ENCODE results near the gene NR2F6. TPM values are rescaled to one million over a fixed set of nuclear protein-coding genes. Genes with fewer than 3 reads are reported as not detected.

NR2F6 gene
- total and polyA plus RNA-seq, 2 donors (not counting 1 experiment from before 2014, with no cell fraction given): 2.0 to 4.9 TPM

GRCh38 chr19:17266589-17266974, 20.9 kb upstream of the NR2F6 start:
- Histone ChIP-seq H3K27me3 (replicated peaks in 1 of 4; ENCODE audit: control extremely low read depth in 1 of 4, control insufficient read depth in 3 of 4, insufficient read depth in 4 of 4, low read length in 3 of 4) (no peaks in the 10 kb centered on the region), H3K27ac (ENCODE audit: low read length in 2 of 2) (peak overlapping the region; percentile 56 to 66), H3K79me2 (ENCODE audit: control insufficient read depth, insufficient read depth, low read length) (peaks cover 17% of the 10 kb centered on the region), H3K4me2 (replicated peaks; ENCODE audit: low read depth, low read length, poor library complexity, severe bottlenecking) (peak overlapping the region; percentile 85), H3K4me1 (ENCODE audit: control insufficient read depth in 2 of 2, insufficient read depth in 2 of 2, low read length in 2 of 2) (peaks cover 6 to 24% of the 10 kb centered on the region in 2 donors), H3K9me3 (ENCODE audit: control extremely low read depth in 1 of 3, control insufficient read depth in 2 of 3, insufficient read depth in 1 of 3, low read length in 2 of 3) (no peaks in the 10 kb centered on the region), H3K4me3 (ENCODE audit: control extremely low read depth in 1 of 5, extremely low read depth in 1 of 5, insufficient read depth in 1 of 5, low read depth in 2 of 5, low read length in 4 of 5) (peak overlapping the region; percentile 21 to 95 (median 51)), H3K9ac (ENCODE audit: low read length) (peak overlapping the region; percentile 54), H3K36me3 (replicated peaks in 1 of 2; ENCODE audit: control extremely low read depth in 1 of 2, control insufficient read depth in 1 of 2, extremely low read depth in 1 of 2, insufficient read depth in 2 of 2, low read length in 1 of 2) (peaks cover 0 to 14% of the 10 kb centered on the region in 2 experiments), H4K20me1 (ENCODE audit: control insufficient read depth, insufficient read depth, low read length, poor library complexity, severe bottlenecking) (no peaks in the 10 kb centered on the region), H2AFZ (ENCODE audit: insufficient read depth, low read depth, low read length, poor library complexity, severe bottlenecking) (peak overlapping the region; percentile 42)
- CTCF ChIA-PET: interaction anchor here (0.6 to 4.9 kb wide), 16 partner anchors 8 to 1632 kb away, joined by 3 to 52 read pairs (median 4); partner anchors contain the start of genes ABHD8, ANKLE1, HAUS8 and MRPL34
- Mint-ChIP-seq H3K27ac (peak overlapping the region; percentile 86), H3K9me3 (ENCODE audit: insufficient read depth) (no peaks in the 10 kb centered on the region), H3K27me3 (no peaks in the 10 kb centered on the region), H3K4me1 (peaks cover 18% of the 10 kb centered on the region), H3K4me3 (peak overlapping the region; percentile 84)
- WGBS (ENCODE audit: insufficient coverage): 0% methylated on average over 3 of the region's 12 CpGs
- TF ChIP-seq CTCF (IDR thresholded peaks at IDR 0.05) (no peak), EZH2 (IDR thresholded peaks at IDR 0.05; ENCODE audit: borderline replicate concordance, insufficient read depth, low read depth, low read length, poor library complexity, severe bottlenecking) (no peak)
- no peak for DNase-seq
- POLR2A ChIA-PET: interaction anchor here (0.5 to 1.9 kb wide), 13 partner anchors 9 to 1965 kb away, joined by 3 to 12 read pairs (median 5); partner anchors contain the start of genes DDA1, MRPL34, OCEL1 and USE1
- intact Hi-C loops (cut with micrococcal nuclease): loop anchor here (2.0 kb wide), 1 partner anchor 202 kb away; no protein-coding TSS in a partner anchor
- no peak for ATAC-seq (ENCODE audit: low read depth)

GRCh38 chr19:17266026-17266425, 20.3 kb upstream of the NR2F6 start:
- peaks cover 6 to 25% of the 10 kb centered on the region in 2 donors for H3K4me1 ChIP-seq (ENCODE audit: control insufficient read depth in 2 of 2, insufficient read depth in 2 of 2, low read length in 2 of 2)
- H3K4me2 ChIP-seq (replicated peaks; ENCODE audit: low read depth, low read length, poor library complexity, severe bottlenecking): peak overlapping the region; percentile 85
- ATAC-seq (ENCODE audit: low read depth) (no peak), DNase-seq (no peak)
- no peaks in the 10 kb centered on the region for H4K20me1 ChIP-seq (ENCODE audit: control insufficient read depth, insufficient read depth, low read length, poor library complexity, severe bottlenecking)
- peak overlapping the region; percentile 42 for H2AFZ ChIP-seq (ENCODE audit: insufficient read depth, low read depth, low read length, poor library complexity, severe bottlenecking)
- ChIA-PET CTCF (interaction anchor here (0.8 to 4.9 kb wide), 9 partner anchors 11 to 551 kb away, joined by 3 to 52 read pairs (median 4); partner anchors contain the start of genes ANKLE1, HAUS8 and MYO9B), POLR2A (interaction anchor here (0.5 to 1.8 kb wide), 10 partner anchors 9 to 1835 kb away, joined by 3 to 12 read pairs (median 6); partner anchors contain the start of genes DDA1, MRPL34 and USE1)
- no peaks in the 10 kb centered on the region for H3K27me3 ChIP-seq (replicated peaks in 1 of 4; ENCODE audit: control extremely low read depth in 1 of 4, control insufficient read depth in 3 of 4, insufficient read depth in 4 of 4, low read length in 3 of 4)
- H3K9me3 ChIP-seq (ENCODE audit: control extremely low read depth in 1 of 3, control insufficient read depth in 2 of 3, insufficient read depth in 1 of 3, low read length in 2 of 3): no peaks in the 10 kb centered on the region
- Mint-ChIP-seq H3K9me3 (ENCODE audit: insufficient read depth) (no peaks in the 10 kb centered on the region), H3K4me3 (peak overlapping the region; percentile 84), H3K27me3 (no peaks in the 10 kb centered on the region), H3K27ac (no peak overlapping the region), H3K4me1 (peaks cover 19% of the 10 kb centered on the region)
- peaks cover 14% of the 10 kb centered on the region for H3K79me2 ChIP-seq (ENCODE audit: control insufficient read depth, insufficient read depth, low read length)
- H3K27ac ChIP-seq (ENCODE audit: low read length in 2 of 2): peak overlapping the region; percentile 56 to 66
- peak overlapping the region in 1 of 5 experiments; percentile 52 for H3K4me3 ChIP-seq (ENCODE audit: control extremely low read depth in 1 of 5, extremely low read depth in 1 of 5, insufficient read depth in 1 of 5, low read depth in 2 of 5, low read length in 4 of 5)
- H3K9ac ChIP-seq (ENCODE audit: low read length): no peak overlapping the region
- intact Hi-C loops (cut with micrococcal nuclease): loop anchor here (2.0 kb wide), 1 partner anchor 203 kb away; no protein-coding TSS in a partner anchor
- TF ChIP-seq EZH2 (IDR thresholded peaks at IDR 0.05; ENCODE audit: borderline replicate concordance, insufficient read depth, low read depth, low read length, poor library complexity, severe bottlenecking) (no peak), CTCF (IDR thresholded peaks at IDR 0.05) (no peak)
- WGBS (ENCODE audit: insufficient coverage): 100% methylated on average over 2 of the region's 7 CpGs
- peaks cover 0 to 8% of the 10 kb centered on the region in 2 experiments for H3K36me3 ChIP-seq (replicated peaks in 1 of 2; ENCODE audit: control extremely low read depth in 1 of 2, control insufficient read depth in 1 of 2, extremely low read depth in 1 of 2, insufficient read depth in 2 of 2, low read length in 1 of 2)

Measured in B cell (primary cell).